ENCODE data around the gene ALK.

ALK gene

DNA sequence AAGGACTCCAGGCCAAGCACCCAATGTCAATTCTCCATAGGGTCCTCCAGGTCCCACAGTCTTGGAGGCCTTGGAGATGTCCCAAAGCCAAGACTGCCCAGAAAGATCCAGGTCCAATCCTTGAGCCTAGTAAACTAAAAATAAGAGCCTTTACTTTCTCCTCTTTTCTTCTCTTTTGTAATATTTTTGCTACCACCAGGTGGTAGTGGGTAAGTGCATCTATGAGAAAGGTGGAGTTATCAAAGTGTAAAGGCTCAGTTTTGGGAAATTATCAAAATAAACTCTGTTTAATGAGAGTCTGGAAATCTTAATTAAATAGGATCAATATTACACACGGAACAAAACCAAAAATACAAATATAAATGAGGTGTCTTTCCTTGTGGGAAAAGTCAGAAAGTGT is 276.4 kb downstream of the ALK start:
- Histone ChIP-seq H3K36me3 (ENCODE audit: control insufficient read depth in 2 of 2, insufficient read depth in 1 of 2, low read length in 2 of 2) (no peaks in the 10 kb centered on the region), H3K4me1 (ENCODE audit: control insufficient read depth, insufficient read depth, low read length) (no peaks in the 10 kb centered on the region), H3K9me3 (ENCODE audit: control insufficient read depth, insufficient read depth, low read depth, low read length) (no peaks in the 10 kb centered on the region), H3K4me3 (ENCODE audit: low read depth, low read length) (no peak overlapping the region), H3K27ac (ENCODE audit: extremely low read depth, low read depth, low read length) (no peak overlapping the region)
- ChIA-PET CTCF (interaction anchor here (0.6 to 1.3 kb wide), 3 partner anchors 10 to 665 kb away, joined by 3 read pairs; no protein-coding TSS in a partner anchor), POLR2A (no interaction called here)
- no peak for TF ChIP-seq ZNF398 (tag by site-specific recombination; IDR thresholded peaks at IDR 0.05)

GRCh38 chr2:29643196-29643595 is 278.2 kb downstream of the ALK start:
- H3K4me3 ChIP-seq (ENCODE audit: low read depth, low read length) = no peak overlapping the region
- ChIA-PET POLR2A (no interaction called here), CTCF (no interaction called here)
- H3K9me3 ChIP-seq (ENCODE audit: control insufficient read depth, insufficient read depth, low read depth, low read length) = no peaks in the 10 kb centered on the region
- TF ChIP-seq ZNF157 (tag by site-specific recombination; IDR thresholded peaks at IDR 0.05) (no peak), ZNF639 (tag by site-specific recombination; IDR thresholded peaks at IDR 0.05) (no peak), ZNF704 (tag by site-specific recombination; IDR thresholded peaks at IDR 0.05) (no peak), ZNF350 (tag by site-specific recombination; IDR thresholded peaks at IDR 0.05) (no peak), ZNF776 (tag by site-specific recombination; IDR thresholded peaks at IDR 0.05; ENCODE audit: borderline replicate concordance) (no peak), ZNF324 (tag by site-specific recombination; IDR thresholded peaks at IDR 0.05) (no peak), ZNF837 (tag by site-specific recombination; IDR thresholded peaks at IDR 0.05) (no peak), ZNF558 (tag by site-specific recombination; IDR thresholded peaks at IDR 0.05) (no peak), WT1 (tag by site-specific recombination; IDR thresholded peaks at IDR 0.05) (no peak), ZNF292 (tag by site-specific recombination; IDR thresholded peaks at IDR 0.05; ENCODE audit: borderline replicate concordance, low read depth) (no peak), ZBTB8A (tag by site-specific recombination; IDR thresholded peaks at IDR 0.05) (no peak), FEZF1 (tag by site-specific recombination; IDR thresholded peaks at IDR 0.05) (no peak), ZNF133 (tag by site-specific recombination; IDR thresholded peaks at IDR 0.05) (no peak), SP7 (tag by site-specific recombination; IDR thresholded peaks at IDR 0.05) (no peak), SP2 (tag by site-specific recombination; IDR thresholded peaks at IDR 0.05) (no peak)
- TF ChIP-seq, protein P1, sequence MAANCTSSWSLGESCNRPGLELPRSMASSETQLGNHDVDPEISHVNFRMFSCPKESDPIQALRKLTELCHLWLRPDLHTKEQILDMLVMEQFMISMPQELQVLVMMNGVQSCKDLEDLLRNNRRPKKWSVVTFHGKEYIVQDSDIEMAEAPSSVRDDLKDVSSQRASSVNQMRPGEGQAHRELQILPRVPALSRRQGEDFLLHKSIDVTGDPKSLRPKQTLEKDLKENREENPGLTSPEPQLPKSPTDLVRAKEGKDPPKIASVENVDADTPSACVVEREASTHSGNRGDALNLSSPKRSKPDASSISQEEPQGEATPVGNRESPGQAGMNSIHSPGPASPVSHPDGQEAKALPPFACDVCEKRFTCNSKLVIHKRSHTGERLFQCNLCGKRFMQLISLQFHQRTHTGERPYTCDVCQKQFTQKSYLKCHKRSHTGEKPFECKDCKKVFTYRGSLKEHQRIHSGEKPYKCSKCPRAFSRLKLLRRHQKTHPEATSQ (tag by site-specific recombination; IDR thresholded peaks at IDR 0.05) = no peak
- no peaks in the 10 kb centered on the region for H3K4me1 ChIP-seq (ENCODE audit: control insufficient read depth, insufficient read depth, low read length)
- no peaks in the 10 kb centered on the region for H3K36me3 ChIP-seq (ENCODE audit: control insufficient read depth in 2 of 2, insufficient read depth in 1 of 2, low read length in 2 of 2)
- no peak overlapping the region for H3K27ac ChIP-seq (ENCODE audit: extremely low read depth, low read depth, low read length)

GRCh38 chr2:29640360-29640759 is 281.0 kb downstream of the ALK start:
- no peak for TF ChIP-seq ZNF335 (tag by site-specific recombination; conservative IDR thresholded peaks at IDR 0.05)
- TF ChIP-seq HOXC10 (CRISPR knock-in tag; IDR thresholded peaks at IDR 0.05) = no peak
- TF ChIP-seq KLF7 (tag by site-specific recombination; IDR thresholded peaks at IDR 0.05; ENCODE audit: borderline replicate concordance) = no peak
- no peak for TF ChIP-seq ZNF354C (tag by site-specific recombination; IDR thresholded peaks at IDR 0.05; ENCODE audit: borderline replicate concordance, low read depth)
- TF ChIP-seq ZNF776 (tag by site-specific recombination; IDR thresholded peaks at IDR 0.05; ENCODE audit: borderline replicate concordance) = no peak
- TF ChIP-seq, protein P2, sequence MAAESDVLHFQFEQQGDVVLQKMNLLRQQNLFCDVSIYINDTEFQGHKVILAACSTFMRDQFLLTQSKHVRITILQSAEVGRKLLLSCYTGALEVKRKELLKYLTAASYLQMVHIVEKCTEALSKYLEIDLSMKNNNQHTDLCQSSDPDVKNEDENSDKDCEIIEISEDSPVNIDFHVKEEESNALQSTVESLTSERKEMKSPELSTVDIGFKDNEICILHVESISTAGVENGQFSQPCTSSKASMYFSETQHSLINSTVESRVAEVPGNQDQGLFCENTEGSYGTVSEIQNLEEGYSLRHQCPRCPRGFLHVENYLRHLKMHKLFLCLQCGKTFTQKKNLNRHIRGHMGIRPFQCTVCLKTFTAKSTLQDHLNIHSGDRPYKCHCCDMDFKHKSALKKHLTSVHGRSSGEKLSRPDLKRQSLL (tag by site-specific recombination; IDR thresholded peaks at IDR 0.05) = no peak
- no peak for TF ChIP-seq ZNF433 (tag by site-specific recombination; IDR thresholded peaks at IDR 0.05; ENCODE audit: low read depth)
- TF ChIP-seq ZNF23 (tag by site-specific recombination; IDR thresholded peaks at IDR 0.05; ENCODE audit: borderline replicate concordance) = no peak
- no peak for TF ChIP-seq ZNF530 (tag by site-specific recombination; IDR thresholded peaks at IDR 0.05; ENCODE audit: low read depth)
- TF ChIP-seq ZNF473 (tag by site-specific recombination; IDR thresholded peaks at IDR 0.05) = no peak
- no peak for TF ChIP-seq ZEB2 (tag by site-specific recombination; IDR thresholded peaks at IDR 0.05)
- no peak for TF ChIP-seq ZNF48 (tag by site-specific recombination; IDR thresholded peaks at IDR 0.05)
- CTCF ChIA-PET = interaction anchor here (0.7 kb wide), 1 partner anchor 201 kb away, joined by 4 read pairs; no protein-coding TSS in a partner anchor

More at GRCh38 chr2:29640360-29640759, 281.0 kb downstream of the ALK start:
- H3K27ac ChIP-seq (ENCODE audit: extremely low read depth, low read depth, low read length) = no peak overlapping the region
- POLR2A ChIA-PET = no interaction called here
- no peaks in the 10 kb centered on the region for H3K9me3 ChIP-seq (ENCODE audit: control insufficient read depth, insufficient read depth, low read depth, low read length)
- H3K36me3 ChIP-seq (ENCODE audit: control insufficient read depth in 2 of 2, insufficient read depth in 1 of 2, low read length in 2 of 2) = no peaks in the 10 kb centered on the region
- no peaks in the 10 kb centered on the region for H3K4me1 ChIP-seq (ENCODE audit: control insufficient read depth, insufficient read depth, low read length)
- H3K4me3 ChIP-seq (ENCODE audit: low read depth, low read length) = no peak overlapping the region

Data from HEK293 (cell line).